Raji (cell line): ENCODE results near the gene OR1L8.
"Not testable (repeated sequence)": the region's sequence is repeated elsewhere in the genome, so short reads cannot be mapped to it uniquely, and the experiment has no call there.

ENCODE experiments used
- POLR2A ChIP-seq: IDR thresholded peaks from 2 replicates; pipeline ENCODE4 v1.6.1; 2011; ENCODE audit warnings: low read depth, low read length, control low read depth; ENCODE audit not compliant: insufficient read depth

Gene OR1L8

DNA sequence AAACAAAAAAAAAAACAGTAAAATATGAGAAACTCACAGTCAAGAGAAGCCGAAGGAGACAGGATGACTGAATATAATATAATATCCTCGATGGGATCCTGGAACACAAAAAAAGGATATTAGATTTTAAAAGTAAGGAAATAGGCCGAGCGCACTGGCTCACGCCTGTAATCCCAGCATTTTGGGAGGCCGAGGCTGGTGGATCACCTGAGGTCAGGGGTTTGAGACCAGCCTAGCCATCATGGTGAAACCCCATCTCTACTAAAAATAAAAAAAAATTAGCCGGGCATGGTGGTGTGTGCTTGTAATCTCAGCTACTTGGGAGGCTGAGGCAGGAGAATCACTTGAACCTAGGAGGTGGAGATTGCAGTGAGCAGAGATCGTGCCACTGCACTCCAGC, at the start of gene OR1L8:
Gene OR1L8, minus strand, starts transcription at position 101 of the 400 bp plus-strand sequence. CDS start 14,907 bp downstream, outside the sequence.
- TF ChIP-seq POLR2A = not testable (repeated sequence)

DNA sequence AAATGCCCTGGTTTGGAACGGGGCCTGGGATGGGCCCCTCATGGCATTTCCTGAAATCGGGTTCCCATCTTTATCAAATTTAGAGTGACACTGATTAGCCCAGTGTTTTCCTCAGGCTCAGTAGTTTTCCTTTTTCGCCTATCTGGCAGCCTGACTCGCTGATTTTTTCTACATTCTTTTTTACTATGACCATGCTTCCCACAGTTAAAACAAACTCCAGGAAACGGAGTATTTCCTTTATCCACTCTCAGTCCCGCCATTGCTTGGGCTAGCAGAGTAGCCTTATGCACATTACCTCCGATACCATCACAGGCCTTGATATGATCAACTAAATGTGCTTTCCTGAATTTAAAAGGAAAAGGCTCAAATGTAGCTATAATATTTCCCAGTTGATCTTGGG, 36.8 kb upstream of the OR1L8 start:
- TF ChIP-seq POLR2A = no peak

- no peak for TF ChIP-seq POLR2A
Measured at GRCh38 chr9:122614362-122614761, 31.2 kb upstream of the OR1L8 start, which contains the start of gene OR1Q1. OR1Q1 (plus strand) TSS chr9:122614738; CDS start chr9:122614738, 0 bp downstream.

- TF ChIP-seq POLR2A = no peak
Measured at GRCh38 chr9:122609804-122610203, 26.6 kb upstream of the OR1L8 start.

- TF ChIP-seq POLR2A = no peak
Measured at GRCh38 chr9:122606587-122606986, 23.4 kb upstream of the OR1L8 start.

- TF ChIP-seq POLR2A = no peak
Measured at GRCh38 chr9:122605691-122606090, 22.5 kb upstream of the OR1L8 start.

DNA sequence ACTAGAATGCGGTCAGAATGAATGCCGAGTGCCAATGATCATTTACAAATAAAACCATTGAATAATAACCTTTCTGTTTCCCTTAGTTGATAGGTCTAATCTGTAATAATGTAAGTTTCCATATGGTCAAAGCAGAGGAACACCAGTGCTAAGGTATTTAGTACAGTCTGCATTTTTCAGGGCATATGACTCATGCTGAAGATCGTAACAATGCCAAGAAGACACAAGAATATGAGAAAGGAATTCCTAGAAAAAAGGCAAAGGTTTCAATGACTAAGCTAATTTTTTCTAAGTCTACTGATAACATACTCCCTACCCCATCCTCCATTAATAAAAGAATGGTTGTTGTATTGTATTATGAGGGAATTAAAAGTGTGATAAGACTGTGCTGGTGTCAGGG, 2.8 kb downstream of the OR1L8 start:
- TF ChIP-seq POLR2A = no peak

DNA sequence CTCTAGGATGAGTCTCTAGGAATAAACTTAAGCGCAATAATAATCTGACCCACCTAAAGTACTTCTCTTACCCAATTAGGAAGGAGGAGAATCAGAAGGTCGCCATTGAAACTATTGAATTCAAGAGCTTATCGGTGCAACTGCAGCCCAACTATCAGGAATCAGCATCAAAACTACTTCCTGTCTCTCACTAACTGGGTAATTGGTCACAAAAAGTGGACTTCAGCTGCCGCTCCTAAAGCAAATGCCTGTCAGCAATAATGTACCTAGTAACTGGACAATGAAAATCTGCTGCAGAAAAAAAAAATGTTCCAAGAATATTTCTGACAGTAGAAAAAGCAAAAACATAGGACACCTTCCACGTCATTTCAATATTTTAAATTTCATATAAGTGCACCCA, 3.3 kb downstream of the OR1L8 start:
- TF ChIP-seq POLR2A = no peak

GRCh38 chr9:122572456-122572855, 10.7 kb downstream of the OR1L8 start:
- TF ChIP-seq POLR2A = no peak

- no peak for TF ChIP-seq POLR2A
Measured at GRCh38 chr9:122567901-122568300, 15.3 kb downstream of the OR1L8 start.

DNA sequence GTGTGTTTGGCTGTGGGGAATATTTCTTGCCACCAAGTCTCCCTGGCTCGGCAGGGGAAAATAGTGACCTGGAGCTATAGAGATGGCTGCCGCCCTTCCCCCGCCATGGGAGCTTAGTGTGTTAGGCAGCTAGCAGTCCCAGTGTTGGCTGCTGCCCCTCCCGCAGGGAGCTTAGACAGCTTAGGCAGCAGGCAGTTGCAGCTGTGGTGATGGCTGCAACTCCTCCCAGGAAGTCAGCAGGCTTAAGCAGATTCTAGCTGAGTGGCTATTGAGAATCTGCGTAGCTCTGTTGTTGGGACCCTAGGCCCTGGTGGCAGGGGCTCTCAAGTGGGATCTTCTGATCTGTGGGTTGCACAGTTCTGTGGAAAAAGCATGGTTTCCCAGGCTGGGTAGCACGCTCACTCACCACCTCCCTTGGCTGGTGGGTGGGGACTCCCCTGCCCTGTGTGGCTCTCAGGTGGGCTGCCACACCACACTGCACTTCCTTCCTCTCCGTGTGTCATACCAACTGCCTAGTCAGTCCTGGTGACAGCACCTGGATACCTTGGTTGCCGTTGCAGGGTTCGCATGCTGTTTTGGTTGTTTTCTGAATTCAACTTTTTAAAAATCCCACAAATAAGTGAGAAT, 20.9 kb downstream of the OR1L8 start:
- TF ChIP-seq POLR2A = no peak

- TF ChIP-seq POLR2A = no peak
Measured at GRCh38 chr9:122561446-122561845, 21.7 kb downstream of the OR1L8 start.

DNA sequence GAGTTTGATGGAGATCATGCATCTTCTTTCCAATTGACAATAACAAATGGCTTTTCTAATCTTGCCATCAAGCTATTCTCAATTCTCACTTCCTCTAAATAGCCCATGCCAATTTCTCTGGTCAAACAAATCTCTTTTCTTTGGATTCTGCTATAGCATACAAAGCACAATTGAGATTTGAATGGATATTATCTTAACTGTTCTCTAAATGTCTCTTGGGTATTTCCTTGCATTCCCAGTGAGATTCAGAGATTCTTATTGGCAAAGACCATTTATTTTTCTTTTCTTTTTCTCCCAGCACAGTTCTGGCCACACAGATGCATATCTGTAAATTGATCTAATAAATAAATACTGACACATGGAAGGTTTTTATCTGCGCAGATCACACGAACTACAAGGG, 30.4 kb downstream of the OR1L8 start, which contains the start of gene OR1N2:
Gene OR1N2, plus strand, starts transcription at position 301 of the 400 bp plus-strand sequence. CDS start 100 bp downstream, outside the sequence.
- TF ChIP-seq POLR2A = no peak

GRCh38 chr9:122551371-122551770, 31.8 kb downstream of the OR1L8 start:
- no peak for TF ChIP-seq POLR2A

- TF ChIP-seq POLR2A = no peak
Measured at GRCh38 chr9:122546196-122546595, 37.0 kb downstream of the OR1L8 start.

DNA sequence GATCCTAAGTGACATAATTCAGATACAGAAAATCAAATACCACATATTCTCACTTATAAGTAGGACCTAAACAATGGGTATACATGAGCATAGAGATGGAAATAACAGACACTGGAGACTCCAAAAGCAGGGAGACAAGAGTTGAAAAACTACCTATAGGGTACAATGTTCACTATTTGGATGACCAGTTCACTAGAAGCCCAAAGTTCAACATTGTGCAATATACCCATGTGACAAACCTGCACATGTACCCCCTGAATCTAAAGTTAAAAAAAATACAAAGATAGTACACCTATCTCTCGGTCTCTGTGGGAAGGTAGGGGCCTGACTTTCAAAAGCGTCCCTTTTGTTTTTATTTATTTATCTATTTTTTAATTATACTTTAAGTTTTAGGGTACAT, 44.4 kb downstream of the OR1L8 start:
- no peak for TF ChIP-seq POLR2A

DNA sequence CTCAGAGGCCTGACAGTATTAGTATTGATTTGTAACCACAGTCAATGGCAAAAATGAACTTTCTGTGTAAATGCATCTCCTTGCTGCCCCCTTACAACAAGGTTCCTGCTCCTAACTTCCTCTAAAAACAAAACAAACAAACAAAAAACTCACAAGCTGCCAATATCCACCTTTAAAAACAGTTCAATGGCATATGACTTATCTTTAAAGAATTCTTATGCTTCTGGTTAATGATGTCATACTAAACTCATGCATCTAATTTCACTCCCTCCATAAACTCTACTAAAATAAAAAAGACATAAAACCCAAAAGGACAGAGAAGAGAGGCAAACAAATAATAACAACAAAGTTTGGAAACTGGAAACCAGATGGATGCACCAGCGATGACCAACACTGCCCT, 47.0 kb downstream of the OR1L8 start:
- TF ChIP-seq POLR2A = no peak

DNA sequence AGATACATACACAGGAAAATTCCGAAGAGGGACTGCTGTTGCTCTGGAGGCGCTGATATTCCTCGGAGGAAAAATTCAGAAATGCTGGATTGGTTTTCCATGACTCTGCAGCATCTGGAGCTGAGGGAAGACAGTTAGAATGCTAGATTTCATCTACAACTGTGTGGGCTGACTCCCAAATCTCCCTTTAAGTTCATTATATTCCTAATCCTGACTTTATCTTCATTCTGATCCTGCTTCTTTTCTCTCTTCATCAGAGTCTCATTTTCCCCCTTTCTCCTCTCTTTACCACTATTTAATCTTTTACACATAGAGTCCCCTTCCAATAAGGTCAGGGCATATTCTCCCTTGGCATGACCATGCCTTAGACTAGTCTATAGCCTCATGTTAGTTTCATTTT, 56.0 kb downstream of the OR1L8 start, which contains the start of gene OR1N1:
Gene OR1N1, minus strand, starts transcription at position 101 of the 400 bp plus-strand sequence. Its CDS starts 0 bp downstream, at position 101.
- no peak for TF ChIP-seq POLR2A

DNA sequence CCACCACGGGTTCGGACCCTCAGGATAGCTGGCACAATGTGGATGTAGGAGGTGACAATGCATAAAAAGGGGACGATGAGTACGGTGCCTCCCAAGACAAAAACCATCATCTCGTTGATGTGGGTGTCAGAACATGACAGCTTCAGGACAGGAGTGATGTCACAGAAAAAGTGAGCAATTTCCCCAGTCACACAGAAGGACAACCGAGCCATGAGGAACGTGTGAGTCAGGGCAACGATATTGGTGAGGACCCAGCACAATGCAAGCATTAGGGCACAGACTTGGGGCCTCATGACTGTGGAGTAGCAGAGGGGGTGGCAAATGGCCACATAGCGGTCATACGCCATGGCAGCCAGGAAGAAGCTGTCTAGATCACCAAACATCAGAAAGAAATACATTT, 56.6 kb downstream of the OR1L8 start:
- TF ChIP-seq POLR2A = no peak
